Loucy (cell line): Measurements from ENCODE around the gene SLC2A11.

ENCODE experiments used
- H2AFZ ChIP-seq: fragments of 200-600 bp; sonication (generic); 2 replicates; pipeline ENCODE4 v1.6.0; 2016; ENCODE audit warnings: antibody characterized with exemption, mild to moderate bottlenecking, low read length, moderate library complexity
- H3F3A ChIP-seq: fragments of 200-600 bp; 2 replicates; pipeline ENCODE4 v1.6.0; 2016; ENCODE audit warnings: antibody characterized with exemption, low read depth, mild to moderate bottlenecking
- H3K27me3 ChIP-seq: fragments of 200-600 bp; sonication (generic); 2 replicates; pipeline ENCODE4 v1.6.1; 2014; ENCODE audit warnings: low read length, mild to moderate bottlenecking; ENCODE audit not compliant: insufficient read depth, poor library complexity, severe bottlenecking
- H3K36me3 ChIP-seq: fragments of 200-600 bp; sonication (generic); 2 replicates; pipeline ENCODE4 v1.6.1; 2016; ENCODE audit warnings: low read length; ENCODE audit not compliant: insufficient read depth
- H3K4me1 ChIP-seq: fragments of 200-600 bp; sonication (generic); 2 replicates; pipeline ENCODE4 v1.5.1; 2014; ENCODE audit warnings: low read length, mild to moderate bottlenecking; ENCODE audit not compliant: insufficient read depth, poor library complexity, severe bottlenecking
- H3K4me2 ChIP-seq: fragments of 200-600 bp; sonication (generic); 2 replicates; pipeline ENCODE4 v1.6.0; 2014; ENCODE audit warnings: antibody characterized with exemption, low read length, low read depth, mild to moderate bottlenecking; ENCODE audit not compliant: poor library complexity, severe bottlenecking
- H3K4me3 ChIP-seq: fragments of 200-600 bp; sonication (generic); 2 replicates; pipeline ENCODE4 v1.5.1; 2014; ENCODE audit warnings: low read length, mild to moderate bottlenecking, mixed read lengths; ENCODE audit not compliant: poor library complexity, severe bottlenecking
- H3K79me2 ChIP-seq: fragments of 200-600 bp; sonication (generic); 2 replicates; pipeline ENCODE4 v1.6.1; 2014; ENCODE audit warnings: low read length; ENCODE audit not compliant: insufficient read depth
- H3K9ac ChIP-seq: fragments of 200-600 bp; sonication (generic); 2 replicates; pipeline ENCODE4 v1.6.0; 2014; ENCODE audit warnings: mild to moderate bottlenecking, low read depth, low read length, moderate library complexity; ENCODE audit not compliant: poor library complexity, severe bottlenecking
- H3K9me2 ChIP-seq: fragments of 200-600 bp; sonication (generic); replicated peaks from 2 replicates; pipeline ENCODE4 v1.6.1; 2016; ENCODE audit warnings: low read depth, low read length, mixed read lengths
- H3K9me3 ChIP-seq: fragments of 200-600 bp; sonication (generic); 2 replicates; pipeline ENCODE4 v1.6.1; 2014; ENCODE audit warnings: mild to moderate bottlenecking, antibody characterized with exemption, low read length, low read depth; ENCODE audit not compliant: insufficient read depth
- H4K20me1 ChIP-seq: fragments of 200-600 bp; sonication (generic); 2 replicates; pipeline ENCODE4 v1.6.0; 2014; ENCODE audit warnings: antibody characterized with exemption, low read length, mild to moderate bottlenecking; ENCODE audit not compliant: insufficient read depth, poor library complexity, severe bottlenecking
- EZH2phosphoT487 ChIP-seq: fragments of 200-600 bp; IDR thresholded peaks from 2 replicates; pipeline ENCODE4 v1.6.1; 2018; ENCODE audit warnings: antibody characterized with exemption, mild to moderate bottlenecking, moderate library complexity, borderline replicate concordance
- TF ChIP-seq, protein P1 (sequence below): fragments of 200-600 bp; sonication (generic); conservative IDR thresholded peaks from 2 replicates; pipeline ENCODE4 v1.5.1; 2014; ENCODE audit warnings: mild to moderate bottlenecking, antibody characterized with exemption, low read length

SLC2A11 gene

DNA sequence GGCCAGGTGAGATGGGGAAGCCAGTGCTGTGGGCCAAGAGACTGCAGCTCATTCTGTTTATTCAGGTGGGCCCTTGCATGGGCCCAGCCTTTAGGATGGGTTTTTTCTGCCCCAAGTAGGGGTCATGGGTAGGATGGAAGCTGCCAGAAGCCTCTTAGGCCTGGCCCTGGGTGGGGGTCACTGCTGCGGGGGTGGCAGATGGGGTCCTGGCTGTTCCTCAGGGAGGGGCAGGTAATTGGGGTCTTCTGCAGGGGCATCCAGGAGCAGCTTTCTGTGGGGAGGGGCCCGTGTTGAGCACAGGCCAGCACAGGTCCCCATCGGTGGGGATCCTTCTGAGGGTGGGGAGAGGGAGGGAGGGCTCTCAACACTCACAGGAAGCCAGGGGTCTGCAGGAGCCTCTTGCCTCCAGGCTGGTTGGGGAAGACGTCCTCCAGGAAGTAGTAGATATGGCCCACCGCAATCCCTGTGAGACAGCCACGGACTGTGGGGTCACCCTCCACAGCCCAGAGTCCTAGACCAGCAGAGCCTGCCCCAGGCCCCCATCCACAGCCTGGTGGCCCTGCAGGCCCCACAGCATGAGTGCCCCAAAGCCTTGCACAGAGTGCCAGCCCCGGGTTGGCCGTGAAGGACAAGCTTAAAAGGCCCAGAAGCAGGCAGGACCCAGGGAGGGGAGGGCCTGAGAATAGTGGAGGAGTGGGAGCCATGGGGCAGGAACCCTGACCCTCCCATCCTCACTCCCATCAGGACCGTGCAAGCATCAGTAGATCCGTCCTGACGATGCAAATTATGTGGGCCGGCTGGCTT, 20.8 kb upstream of the SLC2A11 start:
- Histone ChIP-seq H3K27me3 (no peaks in the 10 kb centered on the region), H3K4me1 (peaks cover 11% of the 10 kb centered on the region), H3K9me3 (no peaks in the 10 kb centered on the region), H3K9ac (peak overlapping the region; percentile 62), H2AFZ (no peak overlapping the region), H3K4me2 (peak overlapping the region; percentile 75), H3K9me2 (no peaks in the 10 kb centered on the region), H4K20me1 (no peaks in the 10 kb centered on the region), H3K36me3 (peaks cover 47% of the 10 kb centered on the region; the same call in 1 of the 2 replicates), H3F3A (no peaks in the 10 kb centered on the region), H3K4me3 (peak overlapping the region; percentile 80), H3K79me2 (peaks cover 13% of the 10 kb centered on the region; the same call in 1 of the 2 replicates)
- TF ChIP-seq EZH2phosphoT487 = no peak

DNA sequence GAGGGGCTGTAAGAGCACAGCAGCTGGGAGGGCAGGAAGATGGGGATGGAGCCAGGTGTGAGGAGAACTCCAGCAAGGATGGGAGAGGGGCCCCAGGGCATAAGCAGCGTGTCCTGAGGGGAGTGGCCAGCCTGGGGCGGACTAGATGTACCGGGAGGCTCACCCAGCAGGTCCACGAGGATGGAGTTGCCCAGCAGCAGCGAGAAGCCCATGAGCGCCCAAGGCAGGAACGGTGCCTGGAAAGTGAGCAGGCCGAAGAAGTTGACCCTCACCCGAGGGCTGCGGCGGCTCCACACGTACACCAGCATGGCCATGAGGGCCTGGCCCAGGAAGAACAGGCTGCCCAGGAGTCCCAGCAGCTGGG, 20.2 kb upstream of the SLC2A11 start:
- H3K9me3 ChIP-seq = no peaks in the 10 kb centered on the region
- peak overlapping the region; percentile 80 for H3K4me3 ChIP-seq
- H3K9ac ChIP-seq = peak overlapping the region; percentile 62
- peaks cover 47% of the 10 kb centered on the region; the same call in 1 of the 2 replicates for H3K36me3 ChIP-seq
- H3K9me2 ChIP-seq = no peaks in the 10 kb centered on the region
- no peaks in the 10 kb centered on the region for H3K27me3 ChIP-seq
- no peaks in the 10 kb centered on the region for H4K20me1 ChIP-seq
- TF ChIP-seq, protein P1, sequence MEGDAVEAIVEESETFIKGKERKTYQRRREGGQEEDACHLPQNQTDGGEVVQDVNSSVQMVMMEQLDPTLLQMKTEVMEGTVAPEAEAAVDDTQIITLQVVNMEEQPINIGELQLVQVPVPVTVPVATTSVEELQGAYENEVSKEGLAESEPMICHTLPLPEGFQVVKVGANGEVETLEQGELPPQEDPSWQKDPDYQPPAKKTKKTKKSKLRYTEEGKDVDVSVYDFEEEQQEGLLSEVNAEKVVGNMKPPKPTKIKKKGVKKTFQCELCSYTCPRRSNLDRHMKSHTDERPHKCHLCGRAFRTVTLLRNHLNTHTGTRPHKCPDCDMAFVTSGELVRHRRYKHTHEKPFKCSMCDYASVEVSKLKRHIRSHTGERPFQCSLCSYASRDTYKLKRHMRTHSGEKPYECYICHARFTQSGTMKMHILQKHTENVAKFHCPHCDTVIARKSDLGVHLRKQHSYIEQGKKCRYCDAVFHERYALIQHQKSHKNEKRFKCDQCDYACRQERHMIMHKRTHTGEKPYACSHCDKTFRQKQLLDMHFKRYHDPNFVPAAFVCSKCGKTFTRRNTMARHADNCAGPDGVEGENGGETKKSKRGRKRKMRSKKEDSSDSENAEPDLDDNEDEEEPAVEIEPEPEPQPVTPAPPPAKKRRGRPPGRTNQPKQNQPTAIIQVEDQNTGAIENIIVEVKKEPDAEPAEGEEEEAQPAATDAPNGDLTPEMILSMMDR = no peak
- no peak for TF ChIP-seq EZH2phosphoT487
- peaks cover 13% of the 10 kb centered on the region; the same call in 1 of the 2 replicates for H3K79me2 ChIP-seq
- H3F3A ChIP-seq = no peaks in the 10 kb centered on the region
- peaks cover 11% of the 10 kb centered on the region for H3K4me1 ChIP-seq
- peak overlapping the region; percentile 75 for H3K4me2 ChIP-seq
- no peak overlapping the region for H2AFZ ChIP-seq

DNA sequence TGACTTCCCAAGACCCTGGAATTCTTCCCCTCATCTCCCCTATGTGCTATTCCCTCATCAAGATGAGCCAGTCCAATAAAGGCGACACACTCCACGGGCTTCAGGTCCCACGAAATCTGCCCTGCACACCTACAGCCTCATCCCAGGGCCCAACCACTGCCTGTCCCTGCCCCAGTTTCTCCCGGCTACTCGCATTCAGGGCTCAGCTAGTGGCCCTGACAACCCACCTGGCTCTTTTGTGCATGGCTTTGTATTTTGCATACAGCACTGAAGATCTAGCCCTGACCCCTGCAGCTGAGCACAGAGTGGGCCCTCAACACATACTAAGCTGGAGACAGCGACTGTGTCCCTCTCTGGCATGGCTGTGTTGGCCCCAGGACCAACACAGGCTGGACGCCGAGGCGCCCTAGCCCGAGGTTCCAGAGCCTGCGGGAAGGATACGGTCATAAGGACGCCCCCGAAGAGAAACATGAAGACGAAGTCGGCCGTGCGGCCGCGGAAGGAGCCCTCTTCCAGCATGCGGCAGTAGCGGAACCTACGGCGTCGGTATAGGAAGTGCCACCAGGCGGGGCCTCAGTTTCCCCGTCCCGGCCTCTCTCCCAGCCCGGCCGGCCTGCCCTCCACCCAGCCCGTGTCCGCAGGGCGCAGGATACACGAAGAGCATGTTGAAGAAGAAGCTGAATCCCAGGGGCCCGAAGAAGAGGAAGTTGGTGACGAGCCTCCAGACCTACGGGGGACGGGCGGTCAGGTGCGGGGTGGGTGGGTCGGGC, 19.6 kb upstream of the SLC2A11 start:
- peak overlapping the region; percentile 62 for H3K9ac ChIP-seq
- H3K27me3 ChIP-seq = no peaks in the 10 kb centered on the region
- no peak overlapping the region for H2AFZ ChIP-seq
- H3K9me3 ChIP-seq = no peaks in the 10 kb centered on the region
- peaks cover 11% of the 10 kb centered on the region for H3K4me1 ChIP-seq
- H3K9me2 ChIP-seq = no peaks in the 10 kb centered on the region
- H3F3A ChIP-seq = no peaks in the 10 kb centered on the region
- no peaks in the 10 kb centered on the region for H4K20me1 ChIP-seq
- H3K36me3 ChIP-seq = peaks cover 42% of the 10 kb centered on the region; the same call in 1 of the 2 replicates
- peak overlapping the region; percentile 80 for H3K4me3 ChIP-seq
- H3K4me2 ChIP-seq = peak overlapping the region; percentile 75
- H3K79me2 ChIP-seq = peaks cover 13% of the 10 kb centered on the region; the same call in 1 of the 2 replicates
- no peak for TF ChIP-seq EZH2phosphoT487
- TF ChIP-seq, protein P1 = no peak
